HG02588 (cell line): ENCODE measurements around the gene TMEM273.
"Not testable (repeated sequence)": the region's sequence is repeated elsewhere in the genome, so short reads cannot be mapped to it uniquely, and the experiment has no call there.

Experiments
- ATAC-seq: cut with Tn5 transposase; IDR thresholded peaks from one replicate; pipeline ENCODE4 v1.9.1; 2021; ENCODE audit warnings: mild to moderate bottlenecking, moderate library complexity; ENCODE audit not compliant: unreplicated experiment

Gene TMEM273

DNA sequence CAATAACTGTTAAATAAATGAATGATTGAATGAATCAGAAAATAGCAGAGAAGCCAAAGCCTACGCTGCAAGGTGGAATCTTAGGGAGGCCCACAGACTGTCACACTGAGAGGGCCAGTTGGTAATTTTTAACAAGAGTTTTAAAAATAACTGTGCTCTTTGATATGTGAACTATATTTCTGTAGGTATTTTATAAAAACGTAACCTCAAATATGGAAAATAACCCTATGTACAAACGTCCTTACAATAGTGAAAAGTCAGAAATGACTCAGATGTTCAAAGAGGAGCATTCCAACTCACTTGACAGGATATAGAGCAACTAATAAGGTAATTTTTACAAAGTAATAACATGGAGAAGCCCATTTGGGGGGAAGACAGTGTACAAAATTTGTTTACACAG is 18.9 kb upstream of the TMEM273 start:
- ATAC-seq: peak; percentile 52

DNA sequence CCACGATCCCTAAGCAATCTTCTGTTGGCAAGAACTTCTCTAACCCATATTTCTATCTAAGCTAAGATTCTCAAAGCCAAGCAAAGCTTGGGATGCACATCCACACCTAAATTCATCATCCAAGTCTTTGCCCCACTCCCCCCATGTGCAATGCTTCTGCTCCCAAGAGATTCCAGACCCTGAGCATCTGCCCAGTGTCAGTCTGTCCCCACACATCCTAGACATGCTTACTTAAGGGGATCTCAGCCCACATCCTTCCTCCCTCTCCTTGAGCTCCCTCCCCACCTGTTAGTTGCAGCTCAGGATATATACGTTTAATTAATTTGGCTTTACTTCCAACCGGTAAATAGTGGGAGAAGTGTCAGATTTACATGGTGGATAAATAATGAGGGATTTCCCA is 17.0 kb upstream of the TMEM273 start:
- ATAC-seq: no peak

DNA sequence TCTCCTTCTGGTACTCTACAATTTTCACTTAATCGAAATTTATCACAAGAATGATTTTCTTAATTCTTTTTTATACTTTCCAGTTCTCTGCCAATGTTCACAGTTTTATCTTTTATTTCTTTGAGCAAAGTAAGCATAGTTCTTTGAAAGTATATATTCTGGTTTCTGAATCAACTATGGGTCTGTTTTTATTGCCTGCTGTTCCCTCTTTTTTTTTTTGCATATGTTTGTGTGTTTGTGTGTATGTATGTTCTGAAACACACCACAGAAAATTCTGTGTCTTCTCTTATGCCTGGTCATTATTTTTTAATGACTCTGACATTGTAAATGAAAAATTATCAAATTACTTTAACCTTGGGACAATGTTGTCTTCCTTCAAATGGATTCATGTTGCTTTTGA is 15.9 kb upstream of the TMEM273 start:
- no peak for ATAC-seq

DNA sequence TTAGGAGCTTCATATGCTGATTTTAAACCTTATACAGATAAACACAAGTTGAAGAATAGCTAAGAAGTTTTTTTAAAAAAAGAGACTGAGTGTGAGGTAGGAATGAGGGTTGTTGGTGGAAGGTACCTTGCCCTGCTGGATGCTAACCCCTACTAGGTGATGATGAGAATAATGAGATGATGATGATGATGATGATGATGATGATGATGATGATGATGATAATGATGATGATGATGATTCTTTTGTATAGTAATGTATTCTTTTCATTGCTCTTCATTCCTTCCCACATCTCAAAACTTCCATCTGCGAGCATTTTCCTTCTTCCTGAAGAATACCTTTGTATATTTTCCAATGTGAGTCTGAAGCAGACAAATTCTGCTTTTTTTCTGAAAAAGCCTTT is 14.1 kb upstream of the TMEM273 start:
- no peak for ATAC-seq

DNA sequence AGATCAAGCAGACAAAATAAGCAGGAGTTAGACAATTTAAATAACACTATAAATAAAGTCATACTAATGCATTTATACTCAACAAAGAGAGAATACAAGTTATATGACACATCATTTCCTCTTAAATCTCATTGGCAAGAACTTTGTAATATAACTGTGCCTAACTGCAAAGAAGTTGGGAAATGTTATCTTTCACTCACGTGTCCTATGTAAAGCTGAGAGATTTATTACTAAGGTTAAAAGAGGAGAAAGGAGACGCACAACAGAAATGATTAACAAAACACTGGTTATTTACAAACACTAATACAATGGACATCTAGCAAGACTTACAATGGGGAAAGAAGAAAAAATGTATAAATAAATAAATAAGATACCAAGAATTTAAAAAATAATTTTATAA is 12.7 kb upstream of the TMEM273 start:
- no peak for ATAC-seq

DNA sequence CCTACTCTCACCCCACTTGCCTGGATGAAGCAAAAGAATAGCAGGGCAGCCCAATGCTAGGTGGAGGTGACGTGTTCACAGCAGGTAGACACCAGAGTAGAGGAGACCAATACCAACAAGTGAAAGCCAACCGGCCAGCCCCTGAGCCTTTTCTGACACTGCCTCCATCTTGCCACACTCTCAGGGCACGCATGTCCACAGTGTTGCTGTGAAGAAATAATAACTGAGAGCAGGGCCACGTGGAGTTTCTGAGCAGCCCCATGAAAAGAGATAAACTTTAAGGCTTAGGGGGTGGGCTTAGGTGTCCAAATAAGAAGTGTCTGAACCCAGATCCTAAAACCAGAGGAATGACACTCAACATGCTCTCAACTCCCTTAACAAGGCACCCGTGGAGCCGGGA is 9.0 kb upstream of the TMEM273 start:
- no peak for ATAC-seq

DNA sequence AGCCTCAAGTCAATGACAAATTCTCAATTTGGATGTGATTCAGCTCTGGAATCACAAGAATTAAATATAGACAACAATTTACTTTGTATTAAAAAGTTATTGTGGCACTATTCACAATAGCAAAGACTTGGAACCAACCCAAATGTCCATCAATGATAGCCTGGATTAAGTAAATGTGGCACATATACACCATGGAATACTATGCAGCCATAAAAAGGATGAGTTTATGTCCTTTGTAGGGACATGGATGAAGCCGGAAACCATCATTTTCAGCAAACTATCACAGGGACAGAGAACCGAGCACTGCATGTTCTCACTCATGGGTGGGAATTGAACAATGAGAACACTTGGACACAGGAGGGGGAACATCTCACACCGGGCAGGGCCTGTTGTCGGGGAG is 7.7 kb upstream of the TMEM273 start:
- not testable (repeated sequence) for ATAC-seq

DNA sequence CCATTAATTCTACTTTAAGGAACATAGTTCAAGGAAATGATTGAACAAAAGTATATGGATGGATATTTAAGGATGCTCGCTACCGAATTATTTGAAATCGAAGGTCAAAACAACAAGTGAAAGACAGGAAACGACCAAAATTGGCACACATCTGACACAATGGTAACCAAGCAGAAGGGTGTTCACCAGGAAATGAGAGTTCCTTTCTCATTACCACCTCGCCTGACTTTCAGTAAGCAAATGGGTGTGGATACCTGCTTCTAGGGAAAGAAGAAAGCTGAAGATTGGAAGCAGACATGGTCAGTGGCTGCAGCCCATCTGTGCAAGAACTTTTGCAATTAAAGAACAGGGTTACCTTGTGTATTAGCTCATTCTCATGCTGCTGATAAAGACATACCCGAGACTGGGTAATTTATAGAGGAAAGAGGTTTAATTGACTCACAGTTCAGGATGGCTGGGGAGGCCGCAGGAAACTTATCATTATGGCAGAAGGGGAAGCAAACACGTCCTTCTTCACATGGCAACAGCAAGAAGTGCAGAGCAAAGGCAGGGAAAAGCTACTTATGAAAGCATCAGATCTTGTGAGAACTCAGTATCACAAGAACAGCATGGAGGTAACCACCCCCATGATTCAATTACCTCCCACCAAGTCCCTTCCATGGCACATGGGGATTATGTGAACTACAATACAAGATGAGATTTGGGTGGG is 6.2 kb upstream of the TMEM273 start:
- no peak for ATAC-seq

DNA sequence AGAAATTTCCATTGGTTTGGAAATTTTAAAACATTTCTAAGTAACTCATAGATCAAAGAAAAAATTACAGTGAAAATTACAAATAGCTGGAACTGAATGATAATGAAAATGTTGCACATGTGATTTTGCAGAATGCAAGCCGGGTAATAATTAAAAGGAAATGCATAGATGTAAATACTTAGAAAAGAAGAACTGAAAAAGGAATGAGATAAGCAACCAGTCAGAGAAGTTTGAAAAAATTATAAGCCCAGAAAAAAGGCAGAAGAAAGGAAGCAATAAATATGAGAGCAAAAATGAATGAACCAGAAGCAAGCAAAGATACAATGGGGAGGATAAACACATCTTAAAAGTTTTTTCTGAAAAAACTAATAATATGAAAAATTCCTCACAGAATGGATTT is 3.2 kb upstream of the TMEM273 start:
- no peak for ATAC-seq

DNA sequence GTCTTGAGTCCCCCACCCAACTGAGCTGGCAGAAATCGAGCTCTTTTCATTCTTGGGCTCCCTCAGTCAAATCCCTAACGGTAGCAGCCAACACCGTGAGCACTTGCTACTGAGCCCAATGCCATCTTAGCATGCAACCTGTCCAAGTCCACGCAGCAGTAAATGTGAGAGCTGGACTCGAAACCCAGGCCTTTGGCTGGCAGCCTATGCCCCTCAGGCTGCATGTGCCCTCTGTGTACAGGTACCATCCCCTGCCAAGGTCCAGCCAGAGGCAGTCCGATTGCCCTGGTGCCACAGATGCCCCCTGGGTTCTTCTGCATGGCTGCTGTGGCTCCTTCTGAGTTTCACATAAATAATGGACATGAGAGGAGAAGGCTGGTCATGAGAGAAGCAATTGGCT is 1.2 kb upstream of the TMEM273 start:
- ATAC-seq: no peak

DNA sequence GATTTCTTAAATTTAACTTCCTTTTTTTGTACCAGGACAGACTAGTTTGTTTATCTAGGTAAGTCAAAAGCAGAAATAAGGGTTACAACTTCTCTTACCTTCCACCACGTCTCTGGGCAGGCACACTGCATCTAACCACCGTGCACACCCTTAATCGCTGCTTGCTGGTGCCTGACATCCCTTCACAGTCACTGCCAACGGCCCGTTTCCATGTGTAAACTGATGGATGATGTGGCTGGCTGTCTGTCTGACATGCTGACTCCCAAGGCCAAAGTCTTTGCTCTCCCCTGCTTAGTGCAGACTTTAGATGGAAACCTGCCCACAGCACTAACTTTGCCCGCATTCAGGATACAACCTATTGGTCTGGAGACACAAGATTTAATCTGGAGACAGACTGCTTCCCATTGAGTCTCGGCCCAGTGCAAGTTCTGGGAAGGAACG is 1.1 kb downstream of the TMEM273 start:
- ATAC-seq: no peak

DNA sequence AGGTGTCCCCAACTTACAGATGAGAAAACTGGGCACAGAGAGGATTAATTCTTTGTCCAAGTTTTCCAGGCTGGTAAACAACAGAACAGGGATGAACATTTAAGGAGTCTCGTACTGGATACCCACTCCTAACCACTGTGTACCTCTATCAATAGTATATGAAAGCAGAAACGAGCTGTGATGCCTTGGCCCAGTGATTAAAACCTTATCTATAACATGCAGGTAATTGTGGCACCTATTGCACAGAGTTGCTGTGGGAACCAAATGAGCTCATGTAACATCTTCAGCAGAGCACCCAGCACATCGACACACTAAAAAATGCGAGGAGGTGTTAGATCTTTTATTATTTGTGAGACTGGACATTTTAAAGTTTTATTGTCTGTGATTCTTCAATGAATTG is 1.6 kb downstream of the TMEM273 start:
- ATAC-seq: no peak

DNA sequence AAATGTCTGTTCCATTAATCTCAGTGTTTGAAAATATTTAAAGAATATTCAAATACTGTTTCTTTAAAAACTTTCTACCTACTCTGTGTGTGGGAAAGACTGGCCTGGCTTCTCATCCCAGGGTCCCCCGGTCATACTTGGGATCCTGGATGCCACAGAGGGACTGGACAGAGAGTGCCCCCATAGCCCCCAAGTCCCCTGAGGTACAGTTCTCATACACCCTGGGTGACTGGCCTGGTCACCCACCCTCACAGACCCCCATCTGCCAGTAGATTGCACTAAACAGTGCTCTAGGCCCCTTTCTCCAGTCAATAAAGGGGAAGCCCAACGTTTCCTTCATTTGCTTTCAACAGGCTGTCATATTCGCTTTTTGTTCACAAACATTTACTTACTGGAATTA is 3.0 kb downstream of the TMEM273 start:
- ATAC-seq: no peak

DNA sequence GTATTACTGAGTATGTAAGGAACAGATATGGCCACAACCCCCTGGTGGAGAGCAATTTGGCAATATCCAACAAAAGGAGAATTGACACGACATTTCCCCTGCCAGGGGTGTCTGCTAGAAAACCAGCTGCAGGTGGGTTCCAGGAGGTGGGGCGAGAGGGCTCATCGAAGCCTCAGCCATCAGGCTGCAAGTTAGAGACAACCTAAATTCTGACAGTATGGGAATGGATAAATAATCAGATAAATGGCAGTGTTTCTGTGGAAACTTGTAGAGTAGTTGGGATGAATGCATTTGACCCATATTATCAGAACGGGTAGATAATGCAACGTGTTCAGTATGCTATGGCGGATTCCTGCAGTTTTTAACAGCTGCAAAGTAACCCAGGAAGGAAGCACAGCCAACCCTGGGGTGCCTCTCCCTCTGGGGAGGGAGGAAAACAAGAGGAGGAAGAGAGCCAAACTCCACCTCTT is 3.5 kb downstream of the TMEM273 start:
- ATAC-seq: no peak

DNA sequence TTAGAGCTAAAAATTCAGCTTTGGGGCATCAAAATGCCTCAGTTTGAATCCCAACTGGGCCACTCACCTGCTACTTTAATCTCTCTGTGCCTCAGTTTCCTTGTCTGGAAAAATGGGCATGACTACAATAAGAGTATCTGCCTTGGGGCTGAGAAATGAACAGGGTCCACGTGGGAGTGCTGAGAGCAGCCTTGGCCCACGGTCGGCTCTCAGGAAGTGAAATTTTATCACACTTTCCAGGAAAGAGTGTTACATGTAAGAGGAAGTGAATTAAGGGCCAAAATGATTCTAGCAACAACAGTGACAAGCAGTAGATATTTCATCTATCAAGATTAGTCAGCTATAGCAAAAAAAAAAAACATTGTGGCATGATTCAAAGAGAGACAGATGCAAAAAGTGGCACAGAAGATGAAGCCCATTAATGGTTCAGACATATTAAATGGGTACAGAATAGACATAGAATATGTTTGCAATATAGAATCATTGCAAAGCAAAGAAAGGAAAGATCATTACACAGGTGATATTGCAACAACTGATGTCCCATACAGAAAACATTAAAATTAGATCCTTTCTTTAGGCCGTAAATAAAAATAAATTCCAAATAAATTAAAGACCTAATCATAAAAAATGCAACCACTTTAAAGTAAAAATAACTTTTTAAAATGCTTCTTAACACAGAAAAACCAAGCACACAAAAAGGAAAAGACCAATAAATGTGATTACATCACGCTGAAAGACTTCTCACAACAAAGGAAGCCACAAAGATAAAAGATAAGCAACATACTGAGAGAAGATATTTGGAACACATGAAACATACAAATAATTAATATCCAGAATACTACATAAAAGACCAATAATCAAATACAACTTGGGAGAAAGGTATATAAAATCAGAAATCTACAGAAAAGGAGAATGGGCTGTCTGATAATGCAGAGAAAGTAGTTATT is 4.3 kb downstream of the TMEM273 start:
- no peak for ATAC-seq

DNA sequence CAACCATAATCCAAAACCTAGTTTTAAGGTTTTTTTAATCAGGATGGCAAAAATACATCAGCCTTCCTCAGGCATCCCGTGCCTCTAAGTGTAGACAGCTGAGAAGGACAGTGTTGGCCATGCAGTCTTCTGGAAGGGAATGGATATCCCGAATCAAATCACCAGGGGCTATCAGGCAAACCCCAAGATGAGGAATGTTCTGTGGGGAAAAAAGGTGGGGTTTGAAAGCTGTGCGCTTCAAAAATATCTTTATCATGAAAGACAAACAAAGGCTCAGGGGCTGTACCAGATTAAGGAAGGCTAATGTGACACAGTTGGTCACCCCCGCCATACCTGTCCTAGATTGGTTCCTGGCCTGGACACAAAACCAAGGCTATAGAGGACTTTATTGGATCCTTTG is 5.4 kb downstream of the TMEM273 start:
- ATAC-seq: no peak

DNA sequence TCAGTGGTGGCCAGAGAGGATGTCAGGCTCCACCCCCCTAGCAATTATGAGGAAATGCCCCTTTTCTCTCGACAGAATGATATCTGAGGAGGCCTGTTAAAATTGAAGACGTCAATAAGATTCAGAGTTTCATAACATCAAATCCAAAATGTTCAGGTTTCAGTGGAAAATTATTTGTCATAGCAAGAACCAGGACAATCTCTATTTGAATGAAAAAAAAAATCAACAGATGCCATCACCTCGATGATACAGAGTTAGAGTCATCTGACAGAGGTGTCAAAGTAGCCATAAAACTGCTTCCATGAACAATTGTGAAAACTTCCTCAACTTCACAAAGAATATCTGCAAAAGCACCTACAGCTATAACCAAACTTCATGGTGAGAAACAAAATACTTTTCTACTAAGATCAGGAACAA is 7.7 kb downstream of the TMEM273 start:
- ATAC-seq: no peak

DNA sequence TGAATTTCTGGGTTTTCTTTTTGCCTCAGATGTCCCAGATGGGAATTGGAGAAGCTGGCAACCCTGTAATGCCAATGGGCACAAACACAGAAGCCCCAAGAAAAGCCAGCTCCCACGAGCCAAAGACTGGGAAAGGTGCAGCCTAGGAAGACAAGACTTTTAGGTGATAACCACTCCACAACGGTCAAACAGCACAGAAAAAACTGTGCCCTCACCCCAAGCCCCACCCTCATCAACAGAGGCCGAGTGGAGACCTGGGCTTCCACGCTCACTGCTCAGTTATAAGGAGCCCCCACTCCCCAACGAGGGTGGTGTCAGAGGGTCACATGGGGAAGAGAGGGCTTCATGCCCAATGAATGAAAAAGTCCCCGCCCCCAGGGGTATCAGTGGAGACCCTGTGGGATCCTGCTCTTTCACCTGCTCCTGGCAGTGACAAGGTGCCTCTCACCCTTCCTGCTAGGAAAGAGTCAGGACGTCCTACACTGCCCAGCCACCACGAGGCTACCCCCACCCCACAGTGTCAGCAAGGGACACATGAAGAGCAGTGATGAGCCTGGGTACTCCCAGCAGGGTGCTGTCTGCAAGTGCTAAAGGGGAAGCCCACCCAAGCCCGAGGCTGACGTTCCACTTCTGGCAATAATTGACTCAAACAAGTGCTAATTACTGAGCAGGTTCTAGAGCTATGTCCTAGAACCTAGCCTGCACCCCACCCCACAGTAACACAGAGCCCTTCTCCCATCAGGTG is 8.3 kb downstream of the TMEM273 start:
- ATAC-seq: peak; percentile 24

DNA sequence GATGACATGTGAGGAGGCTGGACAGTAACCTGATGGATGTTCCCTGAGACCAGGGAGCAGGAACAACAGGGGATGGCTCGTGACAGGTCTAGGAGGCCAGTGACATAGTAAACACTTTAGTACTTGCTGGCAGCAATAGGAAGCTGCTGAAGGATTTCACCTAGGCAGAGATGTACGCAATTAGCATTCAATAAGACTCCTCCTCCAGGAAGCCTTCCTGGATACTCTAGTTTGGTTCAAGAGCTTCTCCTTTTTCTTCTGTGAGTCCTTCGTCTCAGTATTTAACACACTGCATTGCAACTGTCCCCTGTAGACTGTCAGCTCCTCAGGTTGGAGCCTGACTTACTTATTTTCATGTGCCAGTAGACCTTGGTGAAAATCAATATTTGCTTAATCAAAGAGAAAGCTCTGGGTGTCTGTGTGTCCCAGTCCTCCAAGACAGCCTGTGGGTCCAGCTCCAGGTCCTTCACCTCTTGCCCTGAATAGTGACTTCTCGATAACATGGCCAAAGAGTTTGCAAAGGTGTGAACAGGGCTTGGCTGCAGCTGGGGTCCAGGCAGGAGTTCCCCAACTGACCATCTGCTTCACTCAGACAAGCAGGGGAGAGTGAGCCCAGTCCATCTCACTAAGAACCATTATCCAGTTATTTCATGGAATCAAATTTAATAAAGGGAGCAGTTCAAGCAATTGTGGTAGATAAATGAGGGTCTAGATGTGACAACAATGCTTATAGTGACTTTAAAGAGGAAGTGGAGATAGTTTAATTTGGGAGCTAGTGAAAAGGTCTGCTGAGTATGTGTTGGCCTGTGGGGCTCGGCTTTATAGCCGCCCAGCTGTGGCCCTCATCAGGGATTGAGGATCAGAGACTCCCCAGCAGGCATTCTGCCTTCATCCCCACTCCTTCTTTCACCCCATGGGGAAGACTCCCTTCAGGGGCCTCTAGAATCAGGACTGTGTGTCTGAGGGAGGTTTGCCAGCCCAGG is 9.4 kb downstream of the TMEM273 start:
- ATAC-seq: no peak
